ENCODE measurements around the gene FAM25G.

Gene FAM25G

DNA sequence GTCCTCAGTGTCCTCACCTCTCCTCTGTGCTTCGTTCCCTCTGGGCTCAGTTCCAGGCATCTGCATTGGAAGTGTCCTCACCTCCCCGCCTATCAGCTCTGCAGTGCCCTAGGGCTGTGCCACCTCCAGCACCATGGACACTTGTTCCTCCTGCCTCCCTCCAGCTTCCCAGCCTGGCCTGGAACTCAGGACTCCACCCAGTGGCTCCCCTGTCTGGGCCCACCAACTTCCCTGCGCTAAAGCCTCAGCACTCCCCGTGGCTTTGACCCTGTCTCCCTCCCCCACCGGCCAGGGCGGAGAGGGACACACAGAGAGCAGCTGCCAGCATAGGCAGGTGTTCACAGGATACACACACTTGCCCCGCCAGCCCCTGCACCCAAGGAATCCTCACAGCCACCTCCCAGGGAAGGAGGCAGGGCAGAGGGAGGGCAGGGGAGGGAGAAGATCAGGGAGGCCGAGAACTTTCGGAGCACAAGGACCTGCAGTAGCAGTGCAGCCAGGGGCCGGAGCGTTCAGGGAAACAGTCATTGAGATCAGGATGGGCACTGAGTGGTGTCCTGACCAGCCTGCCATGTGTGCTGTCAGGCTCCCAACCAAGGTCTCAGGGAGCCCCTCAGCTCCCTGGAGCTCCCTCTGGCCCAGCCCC is 38.9 kb downstream of the FAM25G start:
- in situ Hi-C loops (cut with HindIII; ENCODE audit: low sequenced_read_pairs), result no loop called here
- no peak for DNase-seq (ENCODE audit: low read depth)
- TF ChIP-seq, protein P1, sequence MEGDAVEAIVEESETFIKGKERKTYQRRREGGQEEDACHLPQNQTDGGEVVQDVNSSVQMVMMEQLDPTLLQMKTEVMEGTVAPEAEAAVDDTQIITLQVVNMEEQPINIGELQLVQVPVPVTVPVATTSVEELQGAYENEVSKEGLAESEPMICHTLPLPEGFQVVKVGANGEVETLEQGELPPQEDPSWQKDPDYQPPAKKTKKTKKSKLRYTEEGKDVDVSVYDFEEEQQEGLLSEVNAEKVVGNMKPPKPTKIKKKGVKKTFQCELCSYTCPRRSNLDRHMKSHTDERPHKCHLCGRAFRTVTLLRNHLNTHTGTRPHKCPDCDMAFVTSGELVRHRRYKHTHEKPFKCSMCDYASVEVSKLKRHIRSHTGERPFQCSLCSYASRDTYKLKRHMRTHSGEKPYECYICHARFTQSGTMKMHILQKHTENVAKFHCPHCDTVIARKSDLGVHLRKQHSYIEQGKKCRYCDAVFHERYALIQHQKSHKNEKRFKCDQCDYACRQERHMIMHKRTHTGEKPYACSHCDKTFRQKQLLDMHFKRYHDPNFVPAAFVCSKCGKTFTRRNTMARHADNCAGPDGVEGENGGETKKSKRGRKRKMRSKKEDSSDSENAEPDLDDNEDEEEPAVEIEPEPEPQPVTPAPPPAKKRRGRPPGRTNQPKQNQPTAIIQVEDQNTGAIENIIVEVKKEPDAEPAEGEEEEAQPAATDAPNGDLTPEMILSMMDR (IDR thresholded peaks at IDR 0.05; ENCODE audit: low read depth, low read length, missing control alignments), result no peak
- no peak overlapping the region for H3K4me3 ChIP-seq (ENCODE audit: low read depth, low read length)

- TF ChIP-seq, protein P1 (IDR thresholded peaks at IDR 0.05; ENCODE audit: low read depth, low read length, missing control alignments), result no peak
- in situ Hi-C loops (cut with HindIII; ENCODE audit: low sequenced_read_pairs), result no loop called here
- no peak overlapping the region for H3K4me3 ChIP-seq (ENCODE audit: low read depth, low read length)
- no peak for DNase-seq (ENCODE audit: low read depth)
Observed at GRCh38 chr10:47451998-47452494, 39.5 kb downstream of the FAM25G start.

GRCh38 chr10:47451273-47451997 is 40.1 kb downstream of the FAM25G start:
- TF ChIP-seq, protein P1 (IDR thresholded peaks at IDR 0.05; ENCODE audit: low read depth, low read length, missing control alignments), result no peak
- DNase-seq (ENCODE audit: low read depth), result no peak
- in situ Hi-C loops (cut with HindIII; ENCODE audit: low sequenced_read_pairs), result no loop called here
- no peak overlapping the region for H3K4me3 ChIP-seq (ENCODE audit: low read depth, low read length)

- in situ Hi-C loops (cut with HindIII; ENCODE audit: low sequenced_read_pairs), result no loop called here
- DNase-seq (ENCODE audit: low read depth), result no peak
- H3K4me3 ChIP-seq (ENCODE audit: low read depth, low read length), result no peak overlapping the region
- TF ChIP-seq, protein P1 (IDR thresholded peaks at IDR 0.05; ENCODE audit: low read depth, low read length, missing control alignments), result no peak
Observed at GRCh38 chr10:47450442-47450841, 41.1 kb downstream of the FAM25G start.

- no peak for DNase-seq (ENCODE audit: low read depth)
- in situ Hi-C loops (cut with HindIII; ENCODE audit: low sequenced_read_pairs), result no loop called here
- H3K4me3 ChIP-seq (ENCODE audit: low read depth, low read length), result no peak overlapping the region
- TF ChIP-seq, protein P1 (IDR thresholded peaks at IDR 0.05; ENCODE audit: low read depth, low read length, missing control alignments), result no peak
Observed at GRCh38 chr10:47449979-47450378, 41.5 kb downstream of the FAM25G start.

DNA sequence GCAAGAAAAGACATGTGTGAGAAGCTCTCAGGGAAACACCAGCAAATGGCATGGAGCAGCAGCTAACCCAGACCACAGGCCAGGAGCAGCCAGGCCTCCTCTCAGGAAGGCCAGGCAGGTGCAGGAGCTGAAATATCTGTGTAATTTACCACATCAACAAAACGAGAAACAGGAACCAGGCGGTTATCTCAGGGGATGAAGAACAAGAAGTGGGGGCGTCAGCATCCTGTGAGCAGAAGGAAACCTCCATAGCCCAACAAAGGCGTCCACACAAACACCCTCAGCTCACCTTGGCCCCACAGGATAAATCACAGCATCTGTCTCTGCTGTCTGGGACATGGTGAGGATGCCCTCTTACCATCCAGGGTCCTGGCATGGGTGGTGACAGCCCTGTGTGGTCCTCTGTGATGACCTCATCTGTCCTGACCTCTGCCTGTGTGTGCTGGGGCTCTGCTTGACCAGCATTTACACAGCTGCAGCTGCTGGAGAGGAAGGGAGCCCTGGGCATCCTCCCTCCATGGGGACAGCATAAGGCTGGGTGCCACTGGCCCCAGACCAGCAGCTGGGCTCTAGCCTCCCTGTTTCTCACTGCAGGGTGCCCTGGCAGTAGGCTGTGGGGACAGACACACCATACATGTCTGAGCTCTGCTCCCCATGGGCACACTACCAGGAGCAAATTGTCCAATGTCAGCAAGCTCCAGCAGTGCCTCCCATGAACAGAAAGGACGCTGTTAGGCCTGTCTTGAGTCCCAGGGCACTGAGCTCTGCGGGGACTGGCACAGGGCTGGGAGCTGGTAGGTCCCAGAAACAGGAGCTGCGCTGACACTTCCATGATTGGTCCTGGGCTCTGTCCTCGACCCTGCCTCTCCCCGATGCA is 42.2 kb downstream of the FAM25G start:
- in situ Hi-C loops (cut with HindIII; ENCODE audit: low sequenced_read_pairs), result no loop called here
- DNase-seq (ENCODE audit: low read depth), result no peak
- no peak overlapping the region for H3K4me3 ChIP-seq (ENCODE audit: low read depth, low read length)
- TF ChIP-seq, protein P1 (IDR thresholded peaks at IDR 0.05; ENCODE audit: low read depth, low read length, missing control alignments), result no peak
